Vagina (tissue), 2 donors: ENCODE data around the gene CCDC188.

Experiments
- POLR2AphosphoS5 ChIP-seq, 2 donors: sonication (generic); formaldehyde crosslinking; IDR thresholded peaks; one replicate each; pipeline ENCODE4 v1.9.0; 2017; ENCODE audit warnings: antibody characterized with exemption in 2 of 2, mild to moderate bottlenecking in 2 of 2, low read depth in 1 of 2; ENCODE audit not compliant: insufficient read depth in 1 of 2
- TF ChIP-seq, protein P1 (sequence below), 3 experiments: fragments of 450-650 bp in 2 of 3; fragments of 200-600 bp in 1 of 3; sonication (generic) in 1 of 3; IDR thresholded peaks; one replicate each; pipeline ENCODE4 v1.5.1; 2017 to 2019; ENCODE audit warnings: antibody characterized with exemption in 3 of 3, mild to moderate bottlenecking in 2 of 3, moderate library complexity in 2 of 3

DNA sequence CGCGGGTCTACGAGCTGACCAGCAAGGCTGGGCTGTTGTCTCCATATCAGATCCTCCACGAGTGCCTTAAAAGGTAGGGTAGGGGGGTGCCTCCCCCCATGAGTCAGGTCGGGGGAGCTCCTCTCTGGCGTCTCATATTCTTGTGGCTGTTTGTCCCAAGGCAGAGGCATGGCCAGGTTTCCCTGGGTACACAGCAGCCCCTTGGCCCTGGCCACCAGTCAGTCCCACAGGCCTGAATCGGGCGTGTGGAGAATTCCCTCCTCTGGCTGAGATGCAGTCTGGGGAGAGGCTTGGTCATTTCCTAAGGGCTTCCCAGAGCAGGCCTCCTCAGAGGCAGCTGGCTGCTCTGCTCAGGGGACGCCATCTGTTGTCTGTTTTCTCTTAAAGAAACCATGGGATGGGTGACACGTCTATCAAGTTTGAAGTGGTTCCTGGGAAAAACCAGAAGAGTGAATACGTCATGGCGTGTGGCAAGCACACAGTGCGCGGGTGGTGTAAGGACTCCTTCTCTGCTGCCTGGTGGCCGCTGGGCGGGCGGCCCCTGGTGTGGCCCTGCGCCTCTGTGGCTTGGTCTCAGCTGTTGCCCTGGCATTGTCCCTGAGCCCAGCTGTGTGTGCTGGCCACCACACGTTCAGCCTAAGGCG lies 44.5 kb downstream of the CCDC188 start:
- TF ChIP-seq POLR2AphosphoS5 (IDR thresholded peaks at IDR 0.05; ENCODE audit: insufficient read depth in 1 of 2, low read depth in 1 of 2) = no peak
- TF ChIP-seq, protein P1, sequence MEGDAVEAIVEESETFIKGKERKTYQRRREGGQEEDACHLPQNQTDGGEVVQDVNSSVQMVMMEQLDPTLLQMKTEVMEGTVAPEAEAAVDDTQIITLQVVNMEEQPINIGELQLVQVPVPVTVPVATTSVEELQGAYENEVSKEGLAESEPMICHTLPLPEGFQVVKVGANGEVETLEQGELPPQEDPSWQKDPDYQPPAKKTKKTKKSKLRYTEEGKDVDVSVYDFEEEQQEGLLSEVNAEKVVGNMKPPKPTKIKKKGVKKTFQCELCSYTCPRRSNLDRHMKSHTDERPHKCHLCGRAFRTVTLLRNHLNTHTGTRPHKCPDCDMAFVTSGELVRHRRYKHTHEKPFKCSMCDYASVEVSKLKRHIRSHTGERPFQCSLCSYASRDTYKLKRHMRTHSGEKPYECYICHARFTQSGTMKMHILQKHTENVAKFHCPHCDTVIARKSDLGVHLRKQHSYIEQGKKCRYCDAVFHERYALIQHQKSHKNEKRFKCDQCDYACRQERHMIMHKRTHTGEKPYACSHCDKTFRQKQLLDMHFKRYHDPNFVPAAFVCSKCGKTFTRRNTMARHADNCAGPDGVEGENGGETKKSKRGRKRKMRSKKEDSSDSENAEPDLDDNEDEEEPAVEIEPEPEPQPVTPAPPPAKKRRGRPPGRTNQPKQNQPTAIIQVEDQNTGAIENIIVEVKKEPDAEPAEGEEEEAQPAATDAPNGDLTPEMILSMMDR (IDR thresholded peaks at IDR 0.05) = no peak
